Ishikawa (cell line): Measurements from ENCODE around the gene ARG2.

Source experiments
- CEBPB ChIP-seq: IDR thresholded peaks from 2 replicates; pipeline ENCODE4 v1.6.1; 2012
- CREB1 ChIP-seq: IDR thresholded peaks from 2 replicates; pipeline ENCODE4 v1.6.1; 2012; ENCODE audit warnings: low read depth
- EGR1 ChIP-seq: IDR thresholded peaks from 2 replicates; pipeline ENCODE4 v1.6.1; 2012
- EP300 ChIP-seq: IDR thresholded peaks from 2 replicates; pipeline ENCODE4 v1.6.1; 2012; ENCODE audit warnings: borderline replicate concordance
- NFIC ChIP-seq: IDR thresholded peaks from 2 replicates; pipeline ENCODE4 v1.6.1; 2012
- RAD21 ChIP-seq: IDR thresholded peaks from 2 replicates; pipeline ENCODE4 v1.6.1; 2012; ENCODE audit warnings: low read depth
- YY1 ChIP-seq: IDR thresholded peaks from 2 replicates; pipeline ENCODE4 v1.6.1; 2012; ENCODE audit warnings: low read depth
- ZBTB7A ChIP-seq: IDR thresholded peaks from 2 replicates; pipeline ENCODE4 v1.6.1; 2012; ENCODE audit warnings: low read depth
- TF ChIP-seq, protein P1 (sequence below): IDR thresholded peaks from 2 replicates; pipeline ENCODE4 v1.6.1; 2012
- TF ChIP-seq, protein P2 (sequence below): IDR thresholded peaks from 2 replicates; pipeline ENCODE4 v1.6.1; 2012
- TF ChIP-seq, protein P3 (sequence below): IDR thresholded peaks from 2 replicates; pipeline ENCODE4 v1.6.1; 2012; ENCODE audit warnings: low read depth, mild to moderate bottlenecking

DNA sequence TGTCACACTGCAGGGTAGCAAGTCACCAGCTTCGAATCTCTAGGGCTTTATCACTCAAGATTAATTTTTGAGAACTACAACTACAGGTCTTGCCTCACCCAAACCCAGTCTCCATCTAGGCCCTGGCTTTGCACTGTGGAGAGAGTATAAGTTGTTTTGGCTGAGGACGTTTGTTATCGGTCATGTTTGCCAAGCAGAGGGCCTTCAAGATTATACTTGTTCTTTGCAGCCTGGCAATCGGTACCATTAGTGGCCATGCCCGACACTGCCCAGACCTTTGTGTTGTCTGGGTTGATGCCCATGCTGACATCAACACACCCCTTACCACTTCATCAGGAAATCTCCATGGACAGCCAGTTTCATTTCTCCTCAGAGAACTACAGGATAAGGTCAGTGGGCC is 25.7 kb downstream of the ARG2 start:
- TF ChIP-seq EP300 (no peak), RAD21 (no peak), EGR1 (no peak), CEBPB (no peak), ZBTB7A (no peak), YY1 (no peak), NFIC (no peak), CREB1 (no peak)
- TF ChIP-seq, protein P1, sequence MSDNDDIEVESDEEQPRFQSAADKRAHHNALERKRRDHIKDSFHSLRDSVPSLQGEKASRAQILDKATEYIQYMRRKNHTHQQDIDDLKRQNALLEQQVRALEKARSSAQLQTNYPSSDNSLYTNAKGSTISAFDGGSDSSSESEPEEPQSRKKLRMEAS: no peak
- TF ChIP-seq, protein P2, sequence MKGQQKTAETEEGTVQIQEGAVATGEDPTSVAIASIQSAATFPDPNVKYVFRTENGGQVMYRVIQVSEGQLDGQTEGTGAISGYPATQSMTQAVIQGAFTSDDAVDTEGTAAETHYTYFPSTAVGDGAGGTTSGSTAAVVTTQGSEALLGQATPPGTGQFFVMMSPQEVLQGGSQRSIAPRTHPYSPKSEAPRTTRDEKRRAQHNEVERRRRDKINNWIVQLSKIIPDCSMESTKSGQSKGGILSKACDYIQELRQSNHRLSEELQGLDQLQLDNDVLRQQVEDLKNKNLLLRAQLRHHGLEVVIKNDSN: no peak
- TF ChIP-seq, protein P3, sequence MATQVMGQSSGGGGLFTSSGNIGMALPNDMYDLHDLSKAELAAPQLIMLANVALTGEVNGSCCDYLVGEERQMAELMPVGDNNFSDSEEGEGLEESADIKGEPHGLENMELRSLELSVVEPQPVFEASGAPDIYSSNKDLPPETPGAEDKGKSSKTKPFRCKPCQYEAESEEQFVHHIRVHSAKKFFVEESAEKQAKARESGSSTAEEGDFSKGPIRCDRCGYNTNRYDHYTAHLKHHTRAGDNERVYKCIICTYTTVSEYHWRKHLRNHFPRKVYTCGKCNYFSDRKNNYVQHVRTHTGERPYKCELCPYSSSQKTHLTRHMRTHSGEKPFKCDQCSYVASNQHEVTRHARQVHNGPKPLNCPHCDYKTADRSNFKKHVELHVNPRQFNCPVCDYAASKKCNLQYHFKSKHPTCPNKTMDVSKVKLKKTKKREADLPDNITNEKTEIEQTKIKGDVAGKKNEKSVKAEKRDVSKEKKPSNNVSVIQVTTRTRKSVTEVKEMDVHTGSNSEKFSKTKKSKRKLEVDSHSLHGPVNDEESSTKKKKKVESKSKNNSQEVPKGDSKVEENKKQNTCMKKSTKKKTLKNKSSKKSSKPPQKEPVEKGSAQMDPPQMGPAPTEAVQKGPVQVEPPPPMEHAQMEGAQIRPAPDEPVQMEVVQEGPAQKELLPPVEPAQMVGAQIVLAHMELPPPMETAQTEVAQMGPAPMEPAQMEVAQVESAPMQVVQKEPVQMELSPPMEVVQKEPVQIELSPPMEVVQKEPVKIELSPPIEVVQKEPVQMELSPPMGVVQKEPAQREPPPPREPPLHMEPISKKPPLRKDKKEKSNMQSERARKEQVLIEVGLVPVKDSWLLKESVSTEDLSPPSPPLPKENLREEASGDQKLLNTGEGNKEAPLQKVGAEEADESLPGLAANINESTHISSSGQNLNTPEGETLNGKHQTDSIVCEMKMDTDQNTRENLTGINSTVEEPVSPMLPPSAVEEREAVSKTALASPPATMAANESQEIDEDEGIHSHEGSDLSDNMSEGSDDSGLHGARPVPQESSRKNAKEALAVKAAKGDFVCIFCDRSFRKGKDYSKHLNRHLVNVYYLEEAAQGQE: no peak
